HG03469 (cell line): ENCODE results near the gene USP8.
"Not testable (repeated sequence)": the region's sequence is repeated elsewhere in the genome, so short reads cannot be mapped to it uniquely, and the experiment has no call there.

Experiments
- ATAC-seq: cut with Tn5 transposase; IDR thresholded peaks from one replicate; pipeline ENCODE4 v1.9.1; 2021; ENCODE audit warnings: mild to moderate bottlenecking, moderate library complexity, moderate number of reproducible peaks; ENCODE audit not compliant: unreplicated experiment

USP8 gene

GRCh38 chr15:50438251-50438650, 14.0 kb downstream of the USP8 start:
- ATAC-seq, result no peak

GRCh38 chr15:50440932-50441331, 16.7 kb downstream of the USP8 start:
- ATAC-seq, result no peak

- ATAC-seq, result no peak
These were observed 28.7 kb downstream of the USP8 start for GRCh38 chr15:50452927-50453326.

- no peak for ATAC-seq
These were observed 34.3 kb downstream of the USP8 start for GRCh38 chr15:50458348-50459112.

GRCh38 chr15:50463423-50464358, 39.5 kb downstream of the USP8 start:
- no peak for ATAC-seq

- ATAC-seq, result no peak
These were observed 46.9 kb downstream of the USP8 start for GRCh38 chr15:50471072-50471471.

- no peak for ATAC-seq
These were observed 51.9 kb downstream of the USP8 start for GRCh38 chr15:50476143-50476542.

GRCh38 chr15:50484781-50485180, 60.6 kb downstream of the USP8 start:
- ATAC-seq, result peak; percentile 48

- no peak for ATAC-seq
These were observed 61.2 kb downstream of the USP8 start for GRCh38 chr15:50485389-50485788.

- no peak for ATAC-seq
These were observed 63.1 kb downstream of the USP8 start for GRCh38 chr15:50487287-50487686.

GRCh38 chr15:50493625-50494024, 69.4 kb downstream of the USP8 start:
- no peak for ATAC-seq

GRCh38 chr15:50494547-50494946, 70.3 kb downstream of the USP8 start:
- ATAC-seq, result not testable (repeated sequence)

GRCh38 chr15:50496692-50497091, 72.5 kb downstream of the USP8 start:
- ATAC-seq, result no peak

- no peak for ATAC-seq
These were observed 76.1 kb downstream of the USP8 start for GRCh38 chr15:50500352-50500751.

- ATAC-seq, result no peak
These were observed 77.6 kb downstream of the USP8 start for GRCh38 chr15:50501815-50502214.

GRCh38 chr15:50503144-50503543, 78.9 kb downstream of the USP8 start:
- no peak for ATAC-seq

- ATAC-seq, result not testable (repeated sequence)
These were observed 81.5 kb downstream of the USP8 start for GRCh38 chr15:50505656-50506055.

GRCh38 chr15:50506121-50506520, 81.9 kb downstream of the USP8 start:
- no peak for ATAC-seq

GRCh38 chr15:50513001-50513400, 88.8 kb downstream of the USP8 start:
- no peak for ATAC-seq

- no peak for ATAC-seq
These were observed 95.7 kb downstream of the USP8 start for GRCh38 chr15:50519740-50520425.

- no peak for ATAC-seq
These were observed 99.6 kb downstream of the USP8 start for GRCh38 chr15:50523851-50524251.
